Thoracic aorta (tissue), 2 donors: Measurements from ENCODE around the gene HECW1. TPM values are rescaled to one million over a fixed set of nuclear protein-coding genes. Genes with fewer than 3 reads are reported as not detected.

Experiments used
- ATAC-seq: fragments of 150-250 bp; one replicate; pipeline ENCODE4 v1.8.0; 2017; ENCODE audit warnings: low read depth; ENCODE audit not compliant: insufficient number of reproducible peaks, low FRiP score
- DNase-seq: peaks from one replicate; pipeline ENCODE4 v3.0.0-alpha.2; 2020; ENCODE audit warnings: low spot score
- H3K27ac ChIP-seq, 2 donors: fragments of 200-600 bp; sonication (generic); 1 replicate in 1 of 2; 2 replicates in 1 of 2; pipeline ENCODE4 v1.5.1; 2016; ENCODE audit warnings: mild to moderate bottlenecking in 2 of 2, moderate library complexity in 2 of 2
- H3K27me3 ChIP-seq: fragments of 200-600 bp; sonication (generic); replicated peaks from 2 replicates; pipeline ENCODE4 v1.6.0; 2016; ENCODE audit warnings: mild to moderate bottlenecking; ENCODE audit not compliant: insufficient read depth
- H3K36me3 ChIP-seq: fragments of 200-600 bp; sonication (generic); one replicate; pipeline ENCODE4 v1.5.1; 2016
- H3K4me1 ChIP-seq, 2 donors: fragments of 200-600 bp; sonication (generic); 1 replicate in 1 of 2; 2 replicates in 1 of 2; pipeline versions ENCODE4 v1.5.1 to v1.6.0; 2016; ENCODE audit warnings: low read depth in 2 of 2, mild to moderate bottlenecking in 1 of 2; ENCODE audit not compliant: control insufficient read depth in 1 of 2
- H3K4me3 ChIP-seq: fragments of 200-600 bp; sonication (generic); 2 replicates; pipeline ENCODE4 v1.5.1; 2016; ENCODE audit warnings: mild to moderate bottlenecking
- H3K9me3 ChIP-seq: fragments of 200-600 bp; sonication (generic); 2 replicates; pipeline ENCODE4 v1.5.1; 2016
- CTCF ChIP-seq: fragments of 200-600 bp; sonication (generic); IDR thresholded peaks from one replicate; pipeline ENCODE4 v1.5.1; 2019; ENCODE audit warnings: antibody characterized with exemption
- total RNA-seq, 2 donors: library from RNA; depleted of rRNA; stranded (reverse); fragments of >200 nt; gene quantifications; one replicate each; pipeline versions ENCODE4 v1.1.0 to v1.2.3, GENCODE V29; 2016

HECW1 gene
- total RNA-seq, 2 donors from 2014 or later: 0.28 to 2.3 TPM

- no peak overlapping the region for H3K4me3 ChIP-seq
- TF ChIP-seq CTCF: no peak
- H3K27ac ChIP-seq: no peak overlapping the region
- H3K27me3 ChIP-seq: no peaks in the 10 kb centered on the region
- no peaks in the 10 kb centered on the region for H3K9me3 ChIP-seq
- H3K36me3 ChIP-seq: no peaks in the 10 kb centered on the region
- DNase-seq (no peak), ATAC-seq (no peak)
- H3K4me1 ChIP-seq: peaks cover 5 to 14% of the 10 kb centered on the region in 2 donors
Observed at GRCh38 chr7:43278088-43278644, 165.7 kb downstream of the HECW1 start.

GRCh38 chr7:43281268-43281667, 168.8 kb downstream of the HECW1 start:
- Histone ChIP-seq H3K4me3 (no peak overlapping the region), H3K9me3 (no peaks in the 10 kb centered on the region), H3K27ac (no peak overlapping the region), H3K4me1 (peaks cover 5 to 9% of the 10 kb centered on the region in 2 donors), H3K27me3 (no peaks in the 10 kb centered on the region), H3K36me3 (no peaks in the 10 kb centered on the region)
- no peak for DNase-seq
- ATAC-seq: no peak
- TF ChIP-seq CTCF: no peak

GRCh38 chr7:43283706-43284105, 171.3 kb downstream of the HECW1 start:
- no peaks in the 10 kb centered on the region for H3K4me1 ChIP-seq
- no peaks in the 10 kb centered on the region for H3K9me3 ChIP-seq
- DNase-seq: no peak
- H3K4me3 ChIP-seq: no peak overlapping the region
- TF ChIP-seq CTCF: no peak
- no peaks in the 10 kb centered on the region for H3K27me3 ChIP-seq
- ATAC-seq: no peak
- no peak overlapping the region for H3K27ac ChIP-seq
- H3K36me3 ChIP-seq: no peaks in the 10 kb centered on the region

- DNase-seq: no peak
- no peak overlapping the region for H3K4me3 ChIP-seq
- no peak for ATAC-seq
- TF ChIP-seq CTCF: no peak
- H3K27ac ChIP-seq: no peak overlapping the region
- no peaks in the 10 kb centered on the region for H3K36me3 ChIP-seq
- H3K27me3 ChIP-seq: no peaks in the 10 kb centered on the region
- no peaks in the 10 kb centered on the region for H3K4me1 ChIP-seq
- H3K9me3 ChIP-seq: no peaks in the 10 kb centered on the region
Observed at GRCh38 chr7:43289826-43290225, 177.4 kb downstream of the HECW1 start.

- Histone ChIP-seq H3K36me3 (no peaks in the 10 kb centered on the region), H3K27me3 (no peaks in the 10 kb centered on the region), H3K4me3 (no peak overlapping the region), H3K9me3 (no peaks in the 10 kb centered on the region), H3K27ac (no peak overlapping the region), H3K4me1 (no peaks in the 10 kb centered on the region)
- ATAC-seq: no peak
- TF ChIP-seq CTCF: no peak
- no peak for DNase-seq
Observed at GRCh38 chr7:43290978-43291377, 178.5 kb downstream of the HECW1 start.
